Cardiac fibroblast (primary cell): ENCODE results near the gene OXA1L.
A peak's percentile ranks its signal among the peaks of the same experiment; 100 is the strongest.
"Not testable (repeated sequence)": the region's sequence is repeated elsewhere in the genome, so short reads cannot be mapped to it uniquely, and the experiment has no call there.

Experiments used
- DNase-seq, 2 donors: peaks; one replicate each; pipeline versions ENCODE4 v3.0.0 to v3.0.0-alpha.2; 2010; ENCODE audit warnings: low read depth in 2 of 2
- H3K4me3 ChIP-seq, 2 donors: replicated peaks in 1 of 2; 1 replicate in 1 of 2; 2 replicates in 1 of 2; pipeline ENCODE4 v1.5.1; 2011; ENCODE audit warnings: low read depth in 2 of 2, low read length in 2 of 2, mild to moderate bottlenecking in 2 of 2, moderate library complexity in 1 of 2
- TF ChIP-seq, protein P1 (sequence below): IDR thresholded peaks from one replicate; pipeline ENCODE4 v1.5.1; 2011; ENCODE audit warnings: low read depth, mild to moderate bottlenecking, low read length, inconsistent platforms

Gene OXA1L

DNA sequence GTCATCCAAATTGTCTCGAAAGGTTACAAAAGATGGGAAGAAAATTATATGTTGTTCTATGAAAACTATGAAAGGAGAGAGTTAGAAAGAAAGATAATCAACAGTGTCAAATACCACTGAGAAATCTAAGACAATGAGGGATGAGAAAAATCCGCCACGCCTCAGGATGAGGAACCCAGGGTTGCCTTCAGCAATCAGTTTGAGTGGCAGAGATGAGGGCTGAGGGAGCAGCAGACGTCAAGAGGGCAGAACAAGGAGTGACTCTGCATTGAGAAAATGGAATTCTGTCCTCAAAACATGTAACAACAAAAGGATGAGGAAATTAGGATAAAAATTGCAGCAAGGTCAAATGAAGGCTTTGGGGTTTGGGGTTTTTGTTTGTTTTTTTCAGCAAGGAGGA, 18.3 kb upstream of the OXA1L start:
- H3K4me3 ChIP-seq, result no peak overlapping the region
- TF ChIP-seq, protein P1, sequence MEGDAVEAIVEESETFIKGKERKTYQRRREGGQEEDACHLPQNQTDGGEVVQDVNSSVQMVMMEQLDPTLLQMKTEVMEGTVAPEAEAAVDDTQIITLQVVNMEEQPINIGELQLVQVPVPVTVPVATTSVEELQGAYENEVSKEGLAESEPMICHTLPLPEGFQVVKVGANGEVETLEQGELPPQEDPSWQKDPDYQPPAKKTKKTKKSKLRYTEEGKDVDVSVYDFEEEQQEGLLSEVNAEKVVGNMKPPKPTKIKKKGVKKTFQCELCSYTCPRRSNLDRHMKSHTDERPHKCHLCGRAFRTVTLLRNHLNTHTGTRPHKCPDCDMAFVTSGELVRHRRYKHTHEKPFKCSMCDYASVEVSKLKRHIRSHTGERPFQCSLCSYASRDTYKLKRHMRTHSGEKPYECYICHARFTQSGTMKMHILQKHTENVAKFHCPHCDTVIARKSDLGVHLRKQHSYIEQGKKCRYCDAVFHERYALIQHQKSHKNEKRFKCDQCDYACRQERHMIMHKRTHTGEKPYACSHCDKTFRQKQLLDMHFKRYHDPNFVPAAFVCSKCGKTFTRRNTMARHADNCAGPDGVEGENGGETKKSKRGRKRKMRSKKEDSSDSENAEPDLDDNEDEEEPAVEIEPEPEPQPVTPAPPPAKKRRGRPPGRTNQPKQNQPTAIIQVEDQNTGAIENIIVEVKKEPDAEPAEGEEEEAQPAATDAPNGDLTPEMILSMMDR, result no peak
- no peak for DNase-seq

DNA sequence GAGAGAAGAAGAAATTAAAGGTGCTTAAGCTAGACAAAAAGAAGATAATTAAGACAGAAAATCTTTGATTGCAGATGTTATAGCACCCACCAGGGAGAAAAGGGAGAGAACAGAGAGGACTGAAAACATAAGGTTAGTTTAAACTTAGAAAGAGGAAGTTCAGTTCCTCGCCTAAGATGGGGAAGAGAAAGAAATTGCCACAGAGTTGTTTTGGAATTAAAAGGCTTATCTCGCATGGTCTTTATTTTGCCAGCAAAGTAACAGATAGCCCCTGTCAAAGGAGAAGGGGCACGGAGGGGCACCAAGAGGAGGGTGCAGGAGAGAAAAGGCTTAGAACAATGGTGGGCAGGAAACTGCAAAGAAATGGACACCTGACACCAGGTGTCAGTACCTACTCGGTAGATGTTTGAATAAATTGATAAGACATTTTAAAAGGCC, 17.8 kb upstream of the OXA1L start:
- DNase-seq, result no peak
- no peak overlapping the region for H3K4me3 ChIP-seq
- TF ChIP-seq, protein P1, result no peak

DNA sequence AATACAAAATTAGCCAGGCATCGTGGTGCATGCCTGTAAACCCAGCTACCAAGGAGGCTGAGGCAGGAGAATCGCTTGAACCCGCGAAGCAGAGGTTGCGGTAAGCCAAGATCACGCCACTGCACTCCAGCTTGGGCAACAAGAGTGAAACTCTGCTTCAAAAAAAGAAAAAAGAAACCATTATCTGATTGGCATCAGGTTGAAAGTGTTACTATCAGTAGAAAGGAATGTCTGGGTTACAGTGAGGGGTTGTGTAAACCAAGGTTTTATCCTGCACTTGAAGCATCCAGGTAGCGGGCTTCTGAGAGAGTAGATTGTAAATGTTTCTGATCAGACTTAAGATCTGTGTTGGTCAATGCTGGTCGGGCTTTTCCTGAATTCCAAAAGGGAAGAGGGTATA, 14.1 kb upstream of the OXA1L start:
- TF ChIP-seq, protein P1, result no peak
- DNase-seq, result no peak
- H3K4me3 ChIP-seq, result no peak overlapping the region

DNA sequence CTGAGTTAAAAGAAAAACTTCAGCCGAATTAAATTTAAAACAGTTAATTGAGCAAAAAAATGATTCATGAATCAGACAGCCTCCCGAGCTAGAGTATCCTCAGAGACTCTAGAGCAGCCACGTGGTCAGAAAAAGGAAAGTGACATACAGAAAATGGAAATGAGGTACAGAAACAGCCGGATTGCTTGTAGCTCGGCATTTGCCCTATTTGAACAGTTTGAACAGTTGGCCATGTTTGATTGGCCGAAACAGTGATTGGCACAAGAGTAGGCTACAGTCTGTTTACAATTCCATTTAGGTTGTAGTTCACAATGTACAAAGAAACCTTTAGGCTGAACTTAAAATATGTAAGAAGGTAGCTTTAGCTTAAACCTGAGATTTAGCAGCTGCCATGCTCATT, 12.9 kb upstream of the OXA1L start:
- no peak overlapping the region for H3K4me3 ChIP-seq
- TF ChIP-seq, protein P1, result no peak
- peak in 1 of 2 donors; percentile 14 for DNase-seq

DNA sequence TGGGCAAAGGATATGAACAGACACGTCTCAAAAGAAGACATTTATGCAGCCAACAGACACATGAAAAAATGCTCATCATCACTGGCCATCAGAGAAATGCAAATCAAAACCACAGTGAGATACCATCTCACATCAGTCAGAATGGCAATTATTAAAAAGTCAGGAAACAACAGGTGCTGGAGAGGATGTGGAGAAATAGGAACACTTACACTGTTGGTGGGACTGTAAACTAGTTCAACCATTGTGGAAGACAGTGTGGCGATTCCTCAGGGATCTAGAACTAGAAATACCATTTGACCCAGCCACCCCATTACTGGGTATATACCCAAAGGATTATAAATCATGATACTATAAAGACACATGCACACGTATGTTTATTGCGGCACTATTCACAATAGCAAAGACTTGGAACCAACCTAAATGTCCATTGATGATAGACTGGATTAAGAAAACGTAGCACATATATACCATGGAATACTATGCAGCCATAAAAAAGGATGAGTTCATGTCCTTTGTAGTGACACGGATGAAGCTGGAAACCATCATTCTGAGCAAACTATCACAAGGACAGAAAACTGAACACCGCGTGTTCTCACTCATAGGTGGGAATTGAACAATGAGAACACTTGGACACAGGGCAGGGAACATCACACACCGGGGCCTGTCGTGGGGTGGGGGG, 8.4 kb upstream of the OXA1L start:
- not testable (repeated sequence) for DNase-seq, H3K4me3 ChIP-seq

- no peak for DNase-seq
- no peak overlapping the region for H3K4me3 ChIP-seq
- TF ChIP-seq, protein P1, result no peak
These were observed 4.8 kb upstream of the OXA1L start for GRCh38 chr14:22761734-22762133.

- H3K4me3 ChIP-seq, result no peak overlapping the region
- TF ChIP-seq, protein P1, result no peak
- DNase-seq, result no peak
These were observed 2.1 kb upstream of the OXA1L start for GRCh38 chr14:22764382-22764781.
